Panc1 (cell line): ENCODE results near the gene LHFPL3. TPM values are rescaled to one million over a fixed set of nuclear protein-coding genes. Genes with fewer than 3 reads are reported as not detected.

ENCODE experiments used
- ATAC-seq: fragments of 200-7000 bp; cut with Tn5 transposase; 2 replicates; pipeline ENCODE4 v1.9.1; 2020; ENCODE audit warnings: mild to moderate bottlenecking, moderate library complexity
- BruUV-seq: library from RNA; stranded (reverse); fragments of 400-500 nt; replicated peaks from 2 replicates; lab custom pipeline; 2021; lab: Mats Ljungman, UMichigan
- CTCF ChIA-PET: fragments of 300-600 bp; sonication (Branson Sonifier 250); formaldehyde crosslinking; loops from one replicate; lab custom pipeline; 2022; ENCODE audit warnings: antibody characterized with exemption; lab: Charles Lee
- POLR2A ChIA-PET: fragments of 300-600 bp; sonication (Branson Sonifier 250); formaldehyde crosslinking; loops from one replicate; lab custom pipeline; 2022; ENCODE audit warnings: antibody characterized with exemption; lab: Charles Lee
- DNase-seq: peaks from one replicate; pipeline ENCODE4 v3.0.0-alpha.2; 2010; ENCODE audit warnings: low read depth, low spot score
- H3K27ac ChIP-seq: 2 replicates; pipeline ENCODE4 v1.5.1; 2011; ENCODE audit warnings: mild to moderate bottlenecking, low read length, inconsistent platforms
- H3K27me3 ChIP-seq: fragments of 200-500 bp; sonication (Bioruptor generic); 2 replicates; pipeline ENCODE4 v1.6.0; 2014; ENCODE audit warnings: low read length, inconsistent platforms; ENCODE audit not compliant: control insufficient read depth, insufficient read depth
- H3K36me3 ChIP-seq: fragments of 200-500 bp; sonication (Bioruptor generic); 2 replicates; pipeline ENCODE4 v1.5.1; 2014; ENCODE audit warnings: inconsistent platforms, mild to moderate bottlenecking, low read length, moderate library complexity; ENCODE audit not compliant: control insufficient read depth, insufficient read depth
- H3K4me1 ChIP-seq: 2 replicates; pipeline ENCODE4 v1.5.1; 2011; ENCODE audit warnings: inconsistent platforms, mild to moderate bottlenecking, low read length, moderate library complexity; ENCODE audit not compliant: control insufficient read depth, insufficient read depth
- H3K4me3 ChIP-seq, 2 experiments: 2 replicates each; pipeline ENCODE4 v1.5.1; 2011 to 2012; ENCODE audit warnings: low read depth in 2 of 2, low read length in 2 of 2, mild to moderate bottlenecking in 2 of 2, inconsistent platforms in 1 of 2, moderate library complexity in 1 of 2
- H3K9me3 ChIP-seq: fragments of 200-500 bp; sonication (Bioruptor generic); 2 replicates; pipeline ENCODE4 v1.5.1; 2014; ENCODE audit warnings: low read depth, mild to moderate bottlenecking, inconsistent platforms, low read length, moderate library complexity; ENCODE audit not compliant: control insufficient read depth, insufficient read depth
- CTCF ChIP-seq: fragments of 450-650 bp; IDR thresholded peaks from 2 replicates; pipeline ENCODE4 v1.5.1; 2017; ENCODE audit warnings: mild to moderate bottlenecking
- POLR2AphosphoS5 ChIP-seq: IDR thresholded peaks from 2 replicates; pipeline ENCODE4 v1.6.1; 2012; ENCODE audit warnings: mild to moderate bottlenecking, low read depth, low read length, moderate library complexity
- REST ChIP-seq, 2 experiments: IDR thresholded peaks; 2 replicates each; pipeline ENCODE4 v1.6.1; 2011 to 2012; ENCODE audit warnings: low read depth in 2 of 2, control low read depth in 1 of 2, low read length in 1 of 2, mild to moderate bottlenecking in 1 of 2, moderate library complexity in 1 of 2; ENCODE audit not compliant: insufficient read depth in 1 of 2
- SIN3A ChIP-seq: IDR thresholded peaks from 2 replicates; pipeline ENCODE4 v1.6.1; 2012; ENCODE audit warnings: low read depth, mild to moderate bottlenecking, low read length, moderate library complexity, borderline replicate concordance; ENCODE audit not compliant: insufficient read depth
- TCF7L2 ChIP-seq: IDR thresholded peaks from 2 replicates; pipeline ENCODE4 v1.6.1; 2011; ENCODE audit warnings: mild to moderate bottlenecking, low read depth, low read length, inconsistent platforms
- in situ Hi-C: cut with HindIII; loops from 2 replicates; pipeline ENCODE4 v1.10.0; 2016; ENCODE audit warnings: low sequenced_read_pairs, low pct_unique_long_range_greater_than_20kb
- intact Hi-C: fragments of 100-400 bp; cut with micrococcal nuclease; formaldehyde crosslinking; loops from one replicate; pipeline ENCODE4 v1.10.0; 2022; ENCODE audit not compliant: unreplicated experiment
- total RNA-seq: library from RNA; stranded (reverse); gene quantifications from one replicate; pipeline ENCODE4 v1.2.1, GENCODE V29; 2021; ENCODE audit not compliant: unreplicated experiment

LHFPL3 gene
- total RNA-seq, 1 experiment from 2014 or later, result not detected

GRCh38 chr7:104800307-104800706, 471.9 kb downstream of the LHFPL3 start:
- no peak for TF ChIP-seq CTCF
- TF ChIP-seq REST (IDR thresholded peaks at IDR 0.05; ENCODE audit: insufficient read depth in 1 of 2, low read depth in 2 of 2, low read length in 1 of 2), result no peak
- TF ChIP-seq SIN3A, result no peak
- no peak for TF ChIP-seq TCF7L2
- no peak for TF ChIP-seq POLR2AphosphoS5
- H3K4me3 ChIP-seq, result no peak overlapping the region
- H3K27ac ChIP-seq, result no peak overlapping the region
- CTCF ChIA-PET, result no interaction called here
- in situ Hi-C loops, result no loop called here
- peaks cover 2% of the 10 kb centered on the region; the same call in 1 of the 2 replicates for H3K27me3 ChIP-seq
- ATAC-seq (no peak), DNase-seq (no peak)
- intact Hi-C loops, result no loop called here
- no peaks in the 10 kb centered on the region for H3K36me3 ChIP-seq
- H3K4me1 ChIP-seq, result no peaks in the 10 kb centered on the region
- POLR2A ChIA-PET, result no interaction called here
- no peaks in the 10 kb centered on the region for H3K9me3 ChIP-seq
- no TSS peak for BruUV-seq

- Histone ChIP-seq H3K36me3 (no peaks in the 10 kb centered on the region), H3K4me3 (no peak overlapping the region), H3K27me3 (peaks cover 2% of the 10 kb centered on the region; the same call in 1 of the 2 replicates), H3K27ac (no peak overlapping the region), H3K9me3 (no peaks in the 10 kb centered on the region), H3K4me1 (no peaks in the 10 kb centered on the region)
- ChIA-PET POLR2A (no interaction called here), CTCF (no interaction called here)
- no TSS peak for BruUV-seq
- DNase-seq, result no peak
- intact Hi-C loops, result no loop called here
- in situ Hi-C loops, result no loop called here
- TF ChIP-seq TCF7L2 (no peak), REST (IDR thresholded peaks at IDR 0.05; ENCODE audit: insufficient read depth in 1 of 2, low read depth in 2 of 2, low read length in 1 of 2) (no peak), CTCF (no peak), POLR2AphosphoS5 (no peak), SIN3A (no peak)
- ATAC-seq, result no peak
Observed at GRCh38 chr7:104801022-104801421, 472.6 kb downstream of the LHFPL3 start.
